Spleen (tissue), 7 donors: ENCODE results near the gene MYO16.

Experiments used
- POLR2A ChIP-seq, 3 donors: fragments of 450-650 bp; IDR thresholded peaks; one replicate each; pipeline ENCODE4 v1.5.1; 2017; ENCODE audit warnings: antibody characterized with exemption in 3 of 3, mild to moderate bottlenecking in 1 of 3
- POLR2AphosphoS5 ChIP-seq, 3 donors: sonication (generic); formaldehyde crosslinking; IDR thresholded peaks; one replicate each; pipeline ENCODE4 v1.5.1; 2017; ENCODE audit warnings: antibody characterized with exemption in 3 of 3
- TF ChIP-seq, protein P1 (sequence below), 11 experiments: fragments of 200-600 bp in 7 of 11; fragments of 450-650 bp in 4 of 11; sonication (generic) in 4 of 11; IDR thresholded peaks in 8 of 11; conservative IDR thresholded peaks in 3 of 11; 1 replicate in 7 of 11; 2 replicates in 4 of 11; pipeline versions ENCODE4 v1.4.0 to v1.8.0; 2016 to 2021; ENCODE audit warnings: antibody characterized with exemption in 11 of 11, inconsistent platforms in 4 of 11, mild to moderate bottlenecking in 1 of 11
- donor health status: DM: no; HTN: no; CAD: no; lungs with moderate emphysema.
- donor health status: DM: no; HTN: no; CAD: no.
- donor health status: DM: no; HTN: no; CAD: no.

DNA sequence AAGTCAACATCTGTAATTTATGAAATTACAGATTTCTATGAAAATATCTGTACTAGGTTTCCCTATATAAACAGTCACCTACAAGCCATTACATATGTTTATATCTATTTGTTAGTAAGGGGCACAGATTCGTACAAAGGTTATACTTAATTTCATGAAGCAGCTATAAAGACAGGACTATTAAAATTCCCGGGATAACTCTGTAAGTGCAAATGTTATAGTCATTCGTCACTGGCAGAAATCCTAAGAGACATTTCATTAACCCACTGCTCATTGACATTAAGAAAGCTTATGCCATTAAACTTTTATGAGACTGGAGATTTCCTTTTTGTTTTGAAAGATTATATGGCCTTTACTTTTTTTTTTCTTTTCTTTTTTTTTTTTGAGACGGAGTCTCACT, 122.9 kb downstream of the MYO16 start:
- TF ChIP-seq POLR2A (IDR thresholded peaks at IDR 0.05) (no peak), POLR2AphosphoS5 (IDR thresholded peaks at IDR 0.05) (no peak)
- TF ChIP-seq, protein P1, sequence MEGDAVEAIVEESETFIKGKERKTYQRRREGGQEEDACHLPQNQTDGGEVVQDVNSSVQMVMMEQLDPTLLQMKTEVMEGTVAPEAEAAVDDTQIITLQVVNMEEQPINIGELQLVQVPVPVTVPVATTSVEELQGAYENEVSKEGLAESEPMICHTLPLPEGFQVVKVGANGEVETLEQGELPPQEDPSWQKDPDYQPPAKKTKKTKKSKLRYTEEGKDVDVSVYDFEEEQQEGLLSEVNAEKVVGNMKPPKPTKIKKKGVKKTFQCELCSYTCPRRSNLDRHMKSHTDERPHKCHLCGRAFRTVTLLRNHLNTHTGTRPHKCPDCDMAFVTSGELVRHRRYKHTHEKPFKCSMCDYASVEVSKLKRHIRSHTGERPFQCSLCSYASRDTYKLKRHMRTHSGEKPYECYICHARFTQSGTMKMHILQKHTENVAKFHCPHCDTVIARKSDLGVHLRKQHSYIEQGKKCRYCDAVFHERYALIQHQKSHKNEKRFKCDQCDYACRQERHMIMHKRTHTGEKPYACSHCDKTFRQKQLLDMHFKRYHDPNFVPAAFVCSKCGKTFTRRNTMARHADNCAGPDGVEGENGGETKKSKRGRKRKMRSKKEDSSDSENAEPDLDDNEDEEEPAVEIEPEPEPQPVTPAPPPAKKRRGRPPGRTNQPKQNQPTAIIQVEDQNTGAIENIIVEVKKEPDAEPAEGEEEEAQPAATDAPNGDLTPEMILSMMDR (IDR thresholded peaks at IDR 0.05 in 8 of 11, conservative IDR thresholded peaks at IDR 0.05 in 3 of 11) = no peak
